Hair follicle dermal papilla cell (primary cell): ENCODE data around the gene TMEM169. TPM values are rescaled to one million over a fixed set of nuclear protein-coding genes. Genes with fewer than 3 reads are reported as not detected.

Experiments
- total RNA-seq: library from RNA; depleted of rRNA; stranded (reverse); fragments of >200 nt; gene quantifications from 2 replicates; pipeline ENCODE4 v1.2.3, GENCODE V29; 2012

The TMEM169 gene
- 0.97 and 1.8 TPM in 2 replicates for total RNA-seq

GRCh38 chr2:216081487-216082116, at the start of gene TMEM169, which contains the start of gene PECR:
Gene TMEM169, plus strand, starts transcription at chr2:216081919. Its CDS starts 14,045 bp downstream, at chr2:216095964.
Gene PECR, minus strand, starts transcription at chr2:216081809. Its CDS starts 68 bp downstream, at chr2:216081741.

GRCh38 chr2:216108967-216109921, 27.5 kb downstream of the TMEM169 start, which contains the start of gene XRCC5:
Gene XRCC5, plus strand, starts transcription at chr2:216109348. Its CDS starts 89 bp downstream, at chr2:216109437.

Other genes with a start within 250 kb of the TMEM169 start
- gene MREG, start 68.4 kb upstream of the TMEM169 start, total RNA-seq = 7.5 and 10.1 TPM in 2 replicates
- 6.2 and 11.0 TPM in 2 replicates for gene PECR, start 110 bp upstream of the TMEM169 start, total RNA-seq
- gene XRCC5, start 27.4 kb downstream of the TMEM169 start, total RNA-seq = 189 and 191 TPM in 2 replicates